Endothelial cell of umbilical vein (primary cell): Measurements from ENCODE around the gene LCE2D.

Experiments
- EZH2 ChIP-seq: IDR thresholded peaks from 2 replicates; pipeline ENCODE4 v1.6.1; 2012; ENCODE audit warnings: borderline replicate concordance, low read depth, mild to moderate bottlenecking, moderate library complexity, low read length, inconsistent platforms; ENCODE audit not compliant: severe bottlenecking
- FOS ChIP-seq: IDR thresholded peaks from 2 replicates; pipeline ENCODE4 v1.6.1; 2011; ENCODE audit warnings: mild to moderate bottlenecking, low read length, moderate library complexity, borderline replicate concordance; ENCODE audit not compliant: insufficient read depth
- GATA2 ChIP-seq: IDR thresholded peaks from 2 replicates; pipeline ENCODE4 v1.7.0; 2011; ENCODE audit warnings: low read depth, mild to moderate bottlenecking, moderate library complexity, mixed read lengths, low read length; ENCODE audit not compliant: insufficient read length, insufficient read depth
- JUN ChIP-seq: IDR thresholded peaks from 2 replicates; pipeline ENCODE4 v1.6.1; 2011; ENCODE audit warnings: borderline replicate concordance, low read depth; ENCODE audit not compliant: insufficient read length, insufficient read depth
- MYC ChIP-seq: IDR thresholded peaks from one replicate; pipeline ENCODE4 v1.6.1; 2011; ENCODE audit warnings: mild to moderate bottlenecking, low read depth, low read length
- POLR2A ChIP-seq: IDR thresholded peaks from 2 replicates; pipeline ENCODE4 v1.6.1; 2012; ENCODE audit warnings: low read depth, mild to moderate bottlenecking, control low read depth, low read length
- POLR2AphosphoS5 ChIP-seq: IDR thresholded peaks from 2 replicates; pipeline ENCODE4 v1.6.1; 2012; ENCODE audit warnings: low read depth, mild to moderate bottlenecking, control low read depth, low read length, moderate library complexity; ENCODE audit not compliant: insufficient read depth
- TF ChIP-seq, protein P1 (sequence below), 2 donors: IDR thresholded peaks; 1 replicate in 1 of 2; 2 replicates in 1 of 2; pipeline ENCODE4 v1.5.1; 2011; ENCODE audit warnings: low read length in 2 of 2, mild to moderate bottlenecking in 2 of 2, moderate library complexity in 2 of 2, control low read depth in 1 of 2, inconsistent platforms in 1 of 2, low read depth in 1 of 2; ENCODE audit not compliant: insufficient read depth in 1 of 2; ENCODE audit errors: extremely low read depth in 1 of 2
- TF ChIP-seq, protein P2 (sequence below): IDR thresholded peaks from 2 replicates; pipeline ENCODE4 v1.6.1; 2011; ENCODE audit not compliant: insufficient read depth, insufficient read length

DNA sequence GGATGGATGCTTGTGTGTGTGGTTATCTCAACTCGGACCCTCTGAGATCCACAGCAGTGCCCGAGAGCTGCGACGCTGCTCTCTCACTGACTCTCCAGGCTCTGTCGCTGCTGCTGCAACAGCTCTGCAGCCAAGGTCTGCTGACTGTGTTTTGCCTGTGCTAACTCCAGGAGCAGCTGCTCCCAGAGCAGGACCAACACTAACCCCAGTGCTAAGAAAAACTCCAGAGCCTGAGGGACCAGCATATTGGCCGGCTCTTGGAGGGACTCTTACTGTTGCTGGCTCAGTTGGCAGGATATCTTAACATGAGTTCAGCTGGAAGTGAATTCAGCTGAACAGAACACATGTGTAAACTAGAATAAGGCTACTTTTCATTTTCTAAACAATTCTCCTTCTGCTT, 16.3 kb downstream of the LCE2D start:
- TF ChIP-seq, protein P1, sequence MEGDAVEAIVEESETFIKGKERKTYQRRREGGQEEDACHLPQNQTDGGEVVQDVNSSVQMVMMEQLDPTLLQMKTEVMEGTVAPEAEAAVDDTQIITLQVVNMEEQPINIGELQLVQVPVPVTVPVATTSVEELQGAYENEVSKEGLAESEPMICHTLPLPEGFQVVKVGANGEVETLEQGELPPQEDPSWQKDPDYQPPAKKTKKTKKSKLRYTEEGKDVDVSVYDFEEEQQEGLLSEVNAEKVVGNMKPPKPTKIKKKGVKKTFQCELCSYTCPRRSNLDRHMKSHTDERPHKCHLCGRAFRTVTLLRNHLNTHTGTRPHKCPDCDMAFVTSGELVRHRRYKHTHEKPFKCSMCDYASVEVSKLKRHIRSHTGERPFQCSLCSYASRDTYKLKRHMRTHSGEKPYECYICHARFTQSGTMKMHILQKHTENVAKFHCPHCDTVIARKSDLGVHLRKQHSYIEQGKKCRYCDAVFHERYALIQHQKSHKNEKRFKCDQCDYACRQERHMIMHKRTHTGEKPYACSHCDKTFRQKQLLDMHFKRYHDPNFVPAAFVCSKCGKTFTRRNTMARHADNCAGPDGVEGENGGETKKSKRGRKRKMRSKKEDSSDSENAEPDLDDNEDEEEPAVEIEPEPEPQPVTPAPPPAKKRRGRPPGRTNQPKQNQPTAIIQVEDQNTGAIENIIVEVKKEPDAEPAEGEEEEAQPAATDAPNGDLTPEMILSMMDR (IDR thresholded peaks at IDR 0.05; ENCODE audit: extremely low read depth in 1 of 2, insufficient read depth in 1 of 2, low read depth in 1 of 2, low read length in 2 of 2): no peak
- no peak for TF ChIP-seq JUN
- no peak for TF ChIP-seq POLR2AphosphoS5
- TF ChIP-seq POLR2A: no peak
- no peak for TF ChIP-seq EZH2
- TF ChIP-seq FOS: no peak
- no peak for TF ChIP-seq MYC
- TF ChIP-seq, protein P2, sequence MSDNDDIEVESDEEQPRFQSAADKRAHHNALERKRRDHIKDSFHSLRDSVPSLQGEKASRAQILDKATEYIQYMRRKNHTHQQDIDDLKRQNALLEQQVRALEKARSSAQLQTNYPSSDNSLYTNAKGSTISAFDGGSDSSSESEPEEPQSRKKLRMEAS: no peak
- TF ChIP-seq GATA2: no peak
